Measurements from ENCODE around the gene RPL6. TPM values are rescaled to one million over a fixed set of nuclear protein-coding genes. Genes with fewer than 3 reads are reported as not detected.
A peak's percentile ranks its signal among the peaks of the same experiment; 100 is the strongest.
"Not testable (repeated sequence)": the region's sequence is repeated elsewhere in the genome, so short reads cannot be mapped to it uniquely, and the experiment has no call there.

RPL6 gene
- total RNA-seq, 2 donors from 2014 or later = 700 to 967 TPM

DNA sequence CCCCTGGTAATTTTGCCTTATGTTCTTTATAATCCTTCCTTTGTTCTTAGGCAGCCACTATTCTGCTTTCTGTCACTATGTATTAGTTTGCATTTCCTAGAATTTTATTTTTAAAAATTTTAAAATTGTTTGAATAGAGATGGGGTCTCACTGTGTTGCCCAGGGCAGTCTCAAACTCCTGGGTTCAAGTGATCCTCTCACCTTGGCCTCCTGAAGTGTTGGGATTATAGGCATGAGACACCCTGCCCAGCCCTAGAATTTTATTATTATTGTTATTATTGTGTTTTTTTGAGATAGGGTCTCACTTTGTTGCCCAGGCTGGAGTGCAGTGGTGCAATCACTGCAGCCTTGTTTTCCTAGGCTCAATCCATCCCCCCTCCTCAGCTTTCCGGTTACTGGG lies 12.0 kb upstream of the RPL6 start:
- H3K27ac ChIP-seq = peak overlapping the region in 1 of 2 donors; percentile 11
- H3K27me3 ChIP-seq = no peaks in the 10 kb centered on the region
- TF ChIP-seq, protein P1, sequence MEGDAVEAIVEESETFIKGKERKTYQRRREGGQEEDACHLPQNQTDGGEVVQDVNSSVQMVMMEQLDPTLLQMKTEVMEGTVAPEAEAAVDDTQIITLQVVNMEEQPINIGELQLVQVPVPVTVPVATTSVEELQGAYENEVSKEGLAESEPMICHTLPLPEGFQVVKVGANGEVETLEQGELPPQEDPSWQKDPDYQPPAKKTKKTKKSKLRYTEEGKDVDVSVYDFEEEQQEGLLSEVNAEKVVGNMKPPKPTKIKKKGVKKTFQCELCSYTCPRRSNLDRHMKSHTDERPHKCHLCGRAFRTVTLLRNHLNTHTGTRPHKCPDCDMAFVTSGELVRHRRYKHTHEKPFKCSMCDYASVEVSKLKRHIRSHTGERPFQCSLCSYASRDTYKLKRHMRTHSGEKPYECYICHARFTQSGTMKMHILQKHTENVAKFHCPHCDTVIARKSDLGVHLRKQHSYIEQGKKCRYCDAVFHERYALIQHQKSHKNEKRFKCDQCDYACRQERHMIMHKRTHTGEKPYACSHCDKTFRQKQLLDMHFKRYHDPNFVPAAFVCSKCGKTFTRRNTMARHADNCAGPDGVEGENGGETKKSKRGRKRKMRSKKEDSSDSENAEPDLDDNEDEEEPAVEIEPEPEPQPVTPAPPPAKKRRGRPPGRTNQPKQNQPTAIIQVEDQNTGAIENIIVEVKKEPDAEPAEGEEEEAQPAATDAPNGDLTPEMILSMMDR (IDR thresholded peaks at IDR 0.05) = no peak
- H3K36me3 ChIP-seq = no peaks in the 10 kb centered on the region
- no peak for DNase-seq (ENCODE audit: low spot score)
- H3K4me3 ChIP-seq = no peak overlapping the region
- H3K4me1 ChIP-seq = peaks cover 0 to 60% of the 10 kb centered on the region in 2 donors
- H3K9me3 ChIP-seq = no peaks in the 10 kb centered on the region

DNA sequence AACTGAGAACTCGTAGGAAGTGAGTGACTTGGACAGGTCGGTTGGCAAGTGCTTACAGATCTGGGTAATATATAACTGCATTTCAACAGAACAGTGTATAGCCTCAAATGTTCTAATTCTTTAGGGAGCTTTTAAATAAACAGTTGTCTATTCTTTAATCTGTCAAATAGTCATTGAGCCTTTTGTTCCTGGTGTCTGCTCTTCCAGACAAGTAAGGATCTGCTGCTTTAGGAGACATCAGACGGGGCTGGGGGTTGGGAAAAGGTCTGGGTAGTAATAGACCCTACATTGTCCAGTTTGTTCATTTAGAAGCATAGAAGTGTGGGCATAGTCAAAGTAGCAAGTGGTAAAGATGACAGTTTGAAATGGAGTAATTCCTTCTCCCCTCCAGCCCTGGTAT lies 11.3 kb upstream of the RPL6 start:
- TF ChIP-seq, protein P1 (IDR thresholded peaks at IDR 0.05) = no peak
- Histone ChIP-seq H3K36me3 (no peaks in the 10 kb centered on the region), H3K9me3 (no peaks in the 10 kb centered on the region), H3K4me3 (no peak overlapping the region), H3K4me1 (peaks cover 0 to 60% of the 10 kb centered on the region in 2 donors), H3K27ac (peak overlapping the region in 1 of 2 donors; percentile 14), H3K27me3 (no peaks in the 10 kb centered on the region)
- no peak for DNase-seq (ENCODE audit: low spot score)

DNA sequence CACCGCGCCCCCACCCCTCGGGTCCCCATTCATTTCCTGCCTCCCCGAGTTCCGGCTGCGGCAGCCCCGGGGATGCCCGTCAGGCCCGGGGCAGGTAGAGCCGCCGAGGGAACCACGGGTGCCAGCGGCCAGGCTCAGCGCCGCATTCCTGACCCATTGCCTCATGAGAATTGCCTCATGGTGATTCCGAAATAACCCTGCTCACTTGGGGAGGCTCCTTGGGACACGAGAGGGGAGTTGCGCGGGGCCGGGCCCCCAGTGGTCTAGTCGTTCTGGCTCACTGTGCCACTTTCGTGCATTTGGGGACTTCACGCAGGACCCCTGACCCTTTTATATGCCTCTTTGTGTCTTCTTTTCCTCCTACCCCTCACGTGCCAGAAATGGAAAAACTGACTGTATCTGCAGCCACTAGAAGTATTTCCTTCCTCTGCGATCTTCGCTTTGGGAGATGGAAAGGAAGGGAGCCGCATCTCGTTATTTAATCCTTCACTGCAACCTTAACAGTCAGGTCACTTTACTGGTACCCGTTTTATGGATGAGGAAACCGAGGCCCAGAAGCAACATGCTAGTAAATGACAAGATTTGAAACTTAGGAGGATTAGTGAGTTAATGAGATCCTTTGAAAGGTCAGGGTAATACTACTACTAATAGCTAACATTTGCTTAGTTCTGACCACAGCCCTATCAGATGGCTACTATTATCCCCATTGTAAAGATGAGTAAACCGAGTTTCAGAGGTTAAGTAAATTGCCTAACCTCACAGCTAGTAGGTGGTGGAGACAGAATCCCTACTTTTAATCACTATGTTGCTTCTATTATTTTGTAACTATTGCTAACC lies 10.1 kb upstream of the RPL6 start:
- Histone ChIP-seq H3K27me3 (no peaks in the 10 kb centered on the region), H3K9me3 (no peaks in the 10 kb centered on the region), H3K36me3 (no peaks in the 10 kb centered on the region), H3K27ac (peak overlapping the region; percentile 98 to 99), H3K4me3 (peak overlapping the region; percentile 82 to 88), H3K4me1 (peaks cover 0 to 58% of the 10 kb centered on the region in 2 donors)
- TF ChIP-seq, protein P1 (IDR thresholded peaks at IDR 0.05) = no peak
- peak; percentile 81 for DNase-seq (ENCODE audit: low spot score)

DNA sequence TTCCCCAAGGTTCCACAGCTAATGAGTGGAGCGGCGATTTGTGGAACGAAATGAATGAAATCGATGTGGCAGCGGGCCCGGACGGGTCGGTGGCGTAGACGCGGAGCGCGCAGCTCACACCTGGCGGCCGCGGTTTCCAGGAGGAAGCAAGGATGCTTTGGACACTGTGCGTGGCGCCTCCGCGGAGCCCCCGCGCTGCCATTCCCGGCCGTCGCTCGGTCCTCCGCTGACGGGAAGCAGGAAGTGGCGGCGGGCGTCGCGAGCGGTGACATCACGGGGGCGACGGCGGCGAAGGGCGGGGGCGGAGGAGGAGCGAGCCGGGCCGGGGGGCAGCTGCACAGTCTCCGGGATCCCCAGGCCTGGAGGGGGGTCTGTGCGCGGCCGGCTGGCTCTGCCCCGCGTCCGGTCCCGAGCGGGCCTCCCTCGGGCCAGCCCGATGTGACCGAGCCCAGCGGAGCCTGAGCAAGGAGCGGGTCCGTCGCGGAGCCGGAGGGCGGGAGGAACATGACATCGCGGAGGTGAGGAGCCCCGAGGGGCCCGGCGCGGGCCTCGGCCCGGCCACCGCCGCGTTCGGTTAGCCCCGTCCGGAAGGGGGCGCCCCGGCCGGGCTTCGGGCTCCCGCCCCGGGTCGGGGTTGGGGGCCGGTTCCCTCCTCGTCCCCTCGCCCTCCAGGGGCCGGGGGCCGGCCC lies 9.3 kb upstream of the RPL6 start, which contains the start of gene PTPN11:
PTPN11 (plus strand) TSS at position 340 of the 689 bp plus-strand sequence; CDS start at position 505, 165 bp downstream.
- no peaks in the 10 kb centered on the region for H3K36me3 ChIP-seq
- peak within 1 kb of the TSS; percentile 82 to 88 for H3K4me3 ChIP-seq
- H3K27me3 ChIP-seq = no peaks in the 10 kb centered on the region
- H3K4me1 ChIP-seq = peaks cover 0 to 50% of the 10 kb centered on the region in 2 donors
- H3K9me3 ChIP-seq = no peaks in the 10 kb centered on the region
- H3K27ac ChIP-seq = peak within 1 kb of the TSS; percentile 98 to 99
- DNase-seq (ENCODE audit: low spot score) = peak; percentile 82
- TF ChIP-seq, protein P1 (IDR thresholded peaks at IDR 0.05) = peak in 1 of 2 donors; percentile 63

DNA sequence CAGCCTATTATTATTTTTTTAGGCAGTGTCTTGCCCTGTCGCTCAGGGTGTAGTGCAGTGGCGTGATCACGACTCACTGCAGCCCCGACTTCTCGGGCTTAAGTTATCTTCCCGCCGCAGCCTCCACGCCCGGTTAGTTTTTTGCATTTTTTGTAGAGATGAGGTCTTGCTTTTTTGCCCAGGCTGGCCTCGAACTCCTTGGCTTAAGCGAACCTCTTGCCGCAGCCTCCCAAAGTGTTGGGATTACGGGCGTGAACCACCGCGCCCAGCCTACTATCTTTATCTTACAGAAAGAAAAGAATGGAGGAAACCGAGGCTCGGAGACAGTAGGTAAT lies 8.8 kb upstream of the RPL6 start:
- H3K27me3 ChIP-seq = no peaks in the 10 kb centered on the region
- peaks cover 0 to 48% of the 10 kb centered on the region in 2 donors for H3K4me1 ChIP-seq
- DNase-seq (ENCODE audit: low spot score) = no peak
- no peaks in the 10 kb centered on the region for H3K9me3 ChIP-seq
- H3K36me3 ChIP-seq = no peaks in the 10 kb centered on the region
- H3K4me3 ChIP-seq = peak overlapping the region; percentile 82 to 88
- TF ChIP-seq, protein P1 (IDR thresholded peaks at IDR 0.05) = no peak
- peak overlapping the region; percentile 98 to 99 for H3K27ac ChIP-seq

DNA sequence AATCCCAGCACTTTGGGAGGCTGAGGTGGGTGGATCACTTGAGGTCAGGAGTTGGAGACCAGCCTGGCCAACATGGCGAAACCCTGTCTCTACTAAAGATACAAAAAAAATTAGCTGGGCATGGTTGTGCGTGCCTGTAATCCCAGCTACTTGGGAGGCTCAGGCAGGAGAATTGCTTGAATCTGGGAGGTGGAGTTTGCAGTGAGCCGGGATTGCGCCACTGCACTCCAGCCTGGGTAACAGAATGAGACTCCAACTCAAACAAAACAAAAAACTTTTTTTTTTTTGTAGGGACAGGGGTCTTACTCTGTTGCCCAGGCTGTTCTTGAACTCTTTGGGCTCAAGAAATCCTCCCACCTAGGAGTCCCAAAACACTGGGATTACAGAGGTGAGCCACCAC lies 6.1 kb upstream of the RPL6 start:
- not testable (repeated sequence) for DNase-seq (ENCODE audit: low spot score); H3K4me3 ChIP-seq; H3K36me3 ChIP-seq; H3K27me3 ChIP-seq; H3K27ac ChIP-seq; H3K9me3 ChIP-seq
- peaks cover 0 to 21% of the 10 kb centered on the region in 2 donors for H3K4me1 ChIP-seq

All from right atrium auricular region (tissue), 2 donors.